HG03097 (cell line): Measurements from ENCODE around the gene CDH2.

Experiments
- ATAC-seq: cut with Tn5 transposase; IDR thresholded peaks from one replicate; pipeline ENCODE4 v1.9.1; 2021; ENCODE audit not compliant: unreplicated experiment, low FRiP score

The CDH2 gene

GRCh38 chr18:28176948-28177827, at the start of gene CDH2:
Gene CDH2, minus strand, starts transcription at chr18:28177130. Its CDS starts 108 bp downstream, at chr18:28177022.
- no peak for ATAC-seq

DNA sequence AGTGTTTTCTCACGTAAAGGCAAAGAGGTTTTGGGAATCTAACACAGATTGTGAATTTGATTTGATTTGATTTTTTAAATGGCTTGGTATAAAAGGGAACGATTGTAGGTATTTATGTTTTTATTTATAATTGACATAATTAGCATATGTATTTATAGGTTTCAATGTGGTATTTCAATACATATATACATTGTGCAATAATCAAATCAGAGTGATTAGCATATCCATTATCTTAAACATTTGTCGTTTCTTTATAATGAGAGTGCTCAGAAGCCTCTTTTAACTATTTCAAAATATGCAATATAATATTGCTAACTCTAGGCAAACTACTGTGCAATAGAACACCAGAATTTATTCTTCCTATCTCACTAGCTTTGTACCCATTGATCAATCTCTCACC, 35.1 kb upstream of the CDH2 start:
- no peak for ATAC-seq

DNA sequence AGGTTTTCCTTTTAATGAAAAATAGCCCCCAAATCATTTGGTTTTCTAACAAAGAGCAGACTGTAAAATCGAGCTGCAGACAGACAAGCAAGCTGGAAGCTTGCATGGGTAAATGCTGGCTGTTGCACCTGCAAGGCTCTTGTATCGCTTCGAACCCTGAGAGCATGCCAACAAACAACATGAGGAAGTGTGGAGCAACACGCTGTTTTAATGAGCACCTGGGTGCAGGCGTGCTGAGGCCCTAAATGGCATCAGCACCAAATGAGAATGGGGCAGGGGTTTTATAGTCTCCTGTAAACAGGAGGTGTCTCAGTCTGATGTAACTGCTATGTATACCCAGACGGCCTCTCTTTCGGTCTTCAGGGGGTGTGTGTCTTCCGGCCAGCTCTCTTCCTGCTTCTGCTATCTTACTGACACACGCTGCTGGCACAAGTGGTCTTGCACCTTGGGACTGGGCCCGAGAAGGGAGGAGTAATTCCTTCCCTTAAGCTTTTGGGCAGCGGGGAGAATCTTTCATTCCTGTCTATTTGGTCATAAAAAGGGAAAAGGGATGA, 31.9 kb upstream of the CDH2 start:
- no peak for ATAC-seq

DNA sequence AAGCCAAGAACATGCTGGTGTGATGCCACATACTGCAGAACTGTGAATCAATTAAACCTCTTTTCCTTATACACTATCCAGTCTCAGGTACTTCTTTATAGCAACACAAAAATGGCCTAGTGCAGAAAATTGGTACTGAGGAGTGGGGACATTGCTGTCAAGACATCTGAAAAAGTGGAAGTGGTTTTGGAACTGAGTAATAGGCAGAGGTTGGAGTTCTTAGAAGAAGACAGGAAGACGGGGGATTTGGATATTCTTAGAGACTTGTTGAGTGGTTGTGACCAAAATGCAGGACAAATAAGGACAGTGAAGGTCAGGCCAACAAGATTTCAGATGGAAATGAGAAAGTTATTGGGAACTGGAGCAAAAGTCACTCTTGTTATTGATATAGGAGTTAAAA, 31.3 kb upstream of the CDH2 start:
- ATAC-seq, result no peak

DNA sequence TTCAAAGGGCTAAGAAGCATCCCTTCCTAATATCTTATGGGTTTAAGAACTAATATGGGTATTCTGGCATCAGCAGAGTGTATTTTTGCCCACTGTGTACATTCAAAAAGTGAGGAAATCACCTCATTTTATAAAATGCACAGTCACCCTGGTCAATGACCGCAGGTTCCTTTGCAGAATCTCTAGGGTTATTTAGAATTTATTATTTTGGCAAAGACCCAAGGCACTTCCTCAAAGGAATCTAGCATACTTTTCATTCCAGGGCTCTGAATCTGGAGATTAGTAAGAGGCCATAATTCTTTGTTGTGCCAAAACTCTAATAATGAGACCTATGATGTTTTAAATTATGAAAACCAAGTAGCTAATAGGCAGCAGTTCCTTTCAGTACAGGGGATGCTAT, 27.2 kb upstream of the CDH2 start:
- no peak for ATAC-seq

GRCh38 chr18:28201056-28201455, 24.1 kb upstream of the CDH2 start:
- no peak for ATAC-seq

DNA sequence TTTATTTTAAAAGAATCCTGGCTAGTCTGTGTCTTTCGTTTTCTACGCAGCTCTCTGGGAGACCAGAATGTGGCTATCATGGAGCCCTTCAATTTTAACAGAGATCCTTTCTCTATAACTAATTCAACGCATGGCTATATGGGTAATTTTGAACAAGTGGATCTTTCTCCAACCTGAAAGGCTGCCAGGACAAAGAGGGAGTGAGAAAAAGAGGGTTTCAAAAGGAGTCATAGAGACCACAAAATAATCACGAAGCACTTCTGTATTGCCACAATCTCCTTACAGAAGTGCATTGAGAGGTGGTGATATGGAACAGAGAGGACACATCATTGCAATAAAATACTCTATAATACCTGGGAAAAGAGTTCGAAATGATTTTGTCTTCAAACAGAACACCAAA, 21.7 kb upstream of the CDH2 start:
- ATAC-seq, result no peak

DNA sequence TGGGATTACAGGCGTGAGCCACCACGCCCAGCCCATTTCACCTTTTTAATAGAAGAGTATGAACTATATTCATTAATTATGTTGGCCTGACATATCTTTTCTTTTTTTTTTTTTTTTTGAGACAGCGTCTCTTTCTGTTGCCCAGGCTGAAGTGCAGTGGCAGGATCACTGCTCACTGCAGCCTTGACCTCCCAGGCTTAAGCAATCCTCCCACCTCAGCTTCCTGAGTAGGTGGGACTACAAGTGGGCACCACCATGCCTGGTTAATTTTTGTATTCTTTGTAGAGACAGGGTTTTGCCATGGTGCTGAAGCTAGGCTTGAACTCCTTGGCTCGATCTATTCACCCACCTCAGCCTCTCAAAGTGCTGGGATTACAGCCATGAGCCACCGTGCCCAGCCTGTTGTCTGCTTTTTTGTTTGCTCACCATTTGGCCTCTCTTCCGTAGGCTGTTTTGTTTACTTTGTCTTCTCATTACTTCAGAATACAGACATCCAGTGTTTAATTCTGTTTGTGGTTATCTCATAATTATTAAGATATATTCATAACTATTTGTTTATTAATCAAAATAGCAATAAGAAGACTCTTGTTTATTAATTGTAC, 16.3 kb upstream of the CDH2 start:
- no peak for ATAC-seq

DNA sequence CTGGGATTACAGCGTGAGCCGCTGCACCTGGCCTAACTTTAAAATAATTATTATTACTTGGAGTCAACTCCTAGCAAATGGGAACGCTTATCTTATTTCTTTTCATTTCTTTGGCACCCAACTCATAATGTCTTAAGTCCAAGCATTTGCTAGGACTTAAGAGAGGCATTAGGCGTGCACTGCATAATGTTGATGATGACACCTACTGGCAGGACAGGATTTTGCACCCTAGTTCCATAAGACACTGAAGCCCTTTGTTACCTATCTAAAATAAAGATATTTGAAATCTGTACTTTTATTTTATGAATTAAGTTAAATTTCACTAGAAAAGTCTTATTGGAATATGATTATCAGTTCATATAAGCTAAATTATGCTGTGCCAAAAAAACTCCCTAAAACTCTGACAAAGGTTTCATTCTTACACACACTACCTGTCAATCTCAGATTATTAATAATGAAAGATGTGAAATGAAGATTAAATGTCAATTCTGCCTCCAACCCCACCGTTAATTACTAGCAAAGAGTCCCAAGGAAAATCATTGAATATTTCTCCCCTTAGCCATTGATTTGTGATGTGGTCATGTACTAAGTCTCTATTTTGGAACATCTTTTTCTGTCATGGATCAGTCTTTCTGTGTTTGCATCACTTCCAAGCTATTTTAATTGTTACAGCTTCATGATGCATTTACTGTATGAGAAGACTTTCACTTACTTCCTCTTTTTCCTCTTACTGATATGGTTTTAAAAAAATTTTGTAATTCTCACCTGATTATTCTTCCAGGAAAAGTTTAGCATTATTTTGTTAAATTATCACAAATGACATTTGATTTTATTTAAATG, 12.7 kb upstream of the CDH2 start:
- ATAC-seq, result no peak

DNA sequence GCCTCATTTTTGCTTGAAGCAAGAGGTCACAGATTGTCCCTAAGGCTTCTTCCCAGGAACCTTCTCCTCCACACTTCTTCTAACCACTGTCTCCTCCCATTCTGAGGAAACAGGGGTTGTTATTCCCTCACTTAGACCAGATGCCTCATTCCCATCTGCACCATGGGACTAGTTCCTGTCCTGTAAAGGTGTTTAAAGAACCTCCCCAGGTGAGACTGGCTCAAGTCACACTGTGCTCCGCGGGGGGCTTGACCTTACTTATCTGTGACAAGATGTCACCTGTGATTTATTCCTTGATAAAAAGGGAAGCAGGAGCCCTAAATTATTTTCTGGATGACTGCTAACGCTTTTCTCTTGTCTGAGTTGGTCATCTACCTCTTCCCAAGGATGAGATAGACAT, 8.2 kb upstream of the CDH2 start:
- no peak for ATAC-seq

GRCh38 chr18:28183418-28184078, 6.6 kb upstream of the CDH2 start:
- no peak for ATAC-seq

DNA sequence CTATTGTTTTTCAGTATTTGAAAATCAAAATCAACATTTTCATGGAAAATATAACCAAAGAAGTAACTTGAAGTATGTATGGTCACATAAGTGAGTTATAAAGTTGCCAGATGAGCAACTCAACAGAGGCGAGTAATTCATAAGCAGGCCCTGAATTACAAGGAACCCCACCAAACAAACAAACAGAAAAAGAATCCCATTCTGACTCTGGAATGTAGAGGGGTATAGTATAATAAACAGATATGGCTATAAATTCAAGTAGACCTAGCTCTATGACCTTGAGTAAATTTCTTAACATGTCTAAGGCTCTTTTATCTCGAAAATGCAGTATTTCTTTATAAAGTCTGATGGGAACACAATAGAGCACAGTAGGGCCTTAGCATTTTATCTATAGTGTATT, 4.7 kb upstream of the CDH2 start:
- no peak for ATAC-seq

- ATAC-seq, result no peak
These were observed 1.8 kb upstream of the CDH2 start for GRCh38 chr18:28178720-28179119.

GRCh38 chr18:28177828-28178635, 1.1 kb upstream of the CDH2 start:
- ATAC-seq, result no peak

DNA sequence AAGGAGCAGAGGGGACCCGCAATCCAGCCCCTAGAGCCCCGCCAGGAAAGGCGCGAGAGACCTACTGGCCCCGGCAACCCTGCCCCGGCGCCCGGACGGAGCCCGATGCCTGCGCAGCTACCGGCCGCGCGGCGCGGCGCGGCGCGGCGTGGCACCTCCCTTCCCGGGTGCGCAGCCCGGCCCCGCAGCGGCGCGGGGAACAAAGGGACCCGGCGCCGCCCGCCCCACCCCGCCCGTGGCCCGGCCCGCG, 307 bp downstream of the CDH2 start:
- ATAC-seq, result no peak

DNA sequence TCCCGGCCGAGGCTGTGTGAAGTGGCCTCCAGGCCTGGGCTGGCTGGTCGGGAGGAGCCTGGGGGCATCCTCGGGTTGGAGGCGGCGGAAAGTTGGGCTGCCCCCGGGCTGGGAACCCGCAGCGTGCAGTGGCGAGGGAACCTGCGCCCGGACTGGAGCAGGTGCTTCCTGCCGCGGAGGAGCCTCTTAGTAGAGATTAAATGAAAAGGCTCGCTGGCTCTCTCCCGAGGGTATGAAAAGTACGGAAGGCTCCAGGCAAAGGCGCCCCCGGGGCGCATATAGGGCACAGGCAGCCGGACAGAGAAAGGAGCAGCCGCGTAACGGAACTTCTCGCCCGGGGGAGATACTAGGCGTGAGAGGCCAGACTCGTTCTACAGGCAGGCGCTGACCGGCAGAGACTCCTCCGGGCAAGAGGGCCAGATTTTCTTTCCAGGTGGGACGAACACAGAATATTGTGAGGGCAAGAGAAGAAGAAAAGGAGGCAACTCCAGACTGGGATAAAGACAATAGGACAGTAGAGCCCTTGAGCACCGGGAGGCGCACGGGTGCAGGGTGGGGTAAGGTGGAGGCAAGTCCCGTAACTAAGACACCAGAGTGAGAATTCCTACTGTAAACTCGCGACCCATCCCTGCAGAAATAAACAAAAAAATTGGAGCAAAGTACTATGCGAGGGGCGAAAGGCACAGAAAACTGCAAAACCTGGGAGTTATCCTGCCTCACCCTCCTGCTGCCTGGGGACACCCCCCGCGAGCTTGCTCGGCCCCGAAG, 816 bp downstream of the CDH2 start:
- ATAC-seq, result no peak

DNA sequence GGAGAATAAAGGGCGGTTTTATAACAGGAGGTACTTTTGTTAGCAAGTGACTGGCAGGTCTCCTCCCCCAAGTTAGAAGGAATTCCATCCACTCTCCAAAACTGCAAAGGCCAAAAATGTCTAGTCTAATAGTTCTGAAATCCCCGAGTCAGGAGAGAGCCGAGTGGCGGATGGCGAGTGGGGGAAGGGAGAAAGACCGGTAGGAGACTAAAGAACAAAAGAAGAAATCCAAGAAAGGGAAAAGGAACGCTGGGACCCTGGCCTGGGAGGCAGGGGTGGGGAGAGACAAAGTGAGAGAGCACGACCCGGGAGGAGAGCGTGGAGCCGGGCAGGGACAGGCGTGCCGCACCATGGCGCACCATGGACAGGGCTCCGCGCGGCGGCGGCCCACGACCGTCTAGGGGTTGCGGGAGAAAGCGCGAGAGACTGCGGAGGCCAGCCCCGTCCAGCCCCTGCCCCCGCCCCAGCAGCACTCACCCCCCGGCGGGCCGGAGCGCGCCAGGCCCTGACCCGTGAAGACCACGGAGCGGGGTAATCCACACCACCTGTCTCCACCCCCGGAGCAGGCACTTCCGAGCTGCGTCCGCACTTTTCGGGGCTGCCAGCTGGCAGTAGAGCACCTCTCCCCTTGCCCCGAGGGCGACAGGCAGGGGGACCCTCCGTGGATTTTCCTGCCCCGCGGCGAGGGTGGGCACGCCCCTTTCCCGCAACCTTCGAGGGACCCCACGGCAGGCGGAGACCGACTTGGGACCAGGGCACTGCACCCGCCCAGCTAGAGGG, 1.6 kb downstream of the CDH2 start:
- no peak for ATAC-seq

- ATAC-seq, result no peak
These were observed 2.6 kb downstream of the CDH2 start for GRCh38 chr18:28174181-28174905.
